AG08396 (cell line): ENCODE measurements around the gene GNAT2.
A peak's percentile ranks its signal among the peaks of the same experiment; 100 is the strongest.

Source experiments
- DNase-seq: peaks from one replicate; pipeline ENCODE4 v3.0.0; 2012; ENCODE audit warnings: low spot score, mixed read lengths

The GNAT2 gene

GRCh38 chr1:109609881-109610280 lies 9.5 kb downstream of the GNAT2 start:
- DNase-seq, result no peak

GRCh38 chr1:109605381-109605780 lies 14.0 kb downstream of the GNAT2 start:
- no peak for DNase-seq

GRCh38 chr1:109603229-109603628 lies 16.2 kb downstream of the GNAT2 start:
- DNase-seq, result no peak

GRCh38 chr1:109598655-109599054 lies 20.8 kb downstream of the GNAT2 start:
- no peak for DNase-seq

- no peak for DNase-seq
These were observed 21.3 kb downstream of the GNAT2 start for GRCh38 chr1:109598156-109598555.

GRCh38 chr1:109595531-109595930 lies 23.9 kb downstream of the GNAT2 start:
- no peak for DNase-seq

- DNase-seq, result no peak
These were observed 26.5 kb downstream of the GNAT2 start for GRCh38 chr1:109592916-109593315.

- DNase-seq, result no peak
These were observed 29.7 kb downstream of the GNAT2 start for GRCh38 chr1:109589679-109590078.

GRCh38 chr1:109589177-109589576 lies 30.2 kb downstream of the GNAT2 start:
- no peak for DNase-seq

- no peak for DNase-seq
These were observed 33.4 kb downstream of the GNAT2 start for GRCh38 chr1:109586055-109586454.

GRCh38 chr1:109584766-109585165 lies 34.6 kb downstream of the GNAT2 start:
- no peak for DNase-seq

GRCh38 chr1:109582021-109582420 lies 37.4 kb downstream of the GNAT2 start:
- DNase-seq, result no peak

GRCh38 chr1:109579491-109579890 lies 39.9 kb downstream of the GNAT2 start:
- no peak for DNase-seq

GRCh38 chr1:109578947-109579443 lies 40.4 kb downstream of the GNAT2 start:
- DNase-seq, result peak; percentile 11

- DNase-seq, result no peak
These were observed 45.6 kb downstream of the GNAT2 start for GRCh38 chr1:109573785-109574184.

- no peak for DNase-seq
These were observed 49.0 kb downstream of the GNAT2 start for GRCh38 chr1:109570414-109570813.

- no peak for DNase-seq
These were observed 50.1 kb downstream of the GNAT2 start for GRCh38 chr1:109569323-109569722.

GRCh38 chr1:109567877-109568672 lies 51.3 kb downstream of the GNAT2 start:
- no peak for DNase-seq

- DNase-seq, result no peak
These were observed 52.4 kb downstream of the GNAT2 start for GRCh38 chr1:109566982-109567381.

GRCh38 chr1:109565241-109565640 lies 54.2 kb downstream of the GNAT2 start:
- DNase-seq, result no peak

GRCh38 chr1:109564194-109564878 lies 55.1 kb downstream of the GNAT2 start:
- no peak for DNase-seq

- no peak for DNase-seq
These were observed 59.4 kb downstream of the GNAT2 start for GRCh38 chr1:109559995-109560394.

- no peak for DNase-seq
These were observed 61.9 kb downstream of the GNAT2 start for GRCh38 chr1:109557520-109557919.
